ENCODE results near the gene TMEM263. TPM values are rescaled to one million over a fixed set of nuclear protein-coding genes. Genes with fewer than 3 reads are reported as not detected.
"Not testable (repeated sequence)": the region's sequence is repeated elsewhere in the genome, so short reads cannot be mapped to it uniquely, and the experiment has no call there.

Gene TMEM263
- 32.0 and 51.7 TPM in 2 replicates for total RNA-seq (2014; rRNA removed; shearing (Covaris generic))

GRCh38 chr12:106955377-106956047 is at the start of gene TMEM263:
TMEM263 (plus strand) TSS chr12:106955907; CDS start chr12:106967117, 11,210 bp downstream.
- DNase-seq (ENCODE audit: low spot score): peak; percentile 89
- in situ Hi-C loops (cut with HindIII; ENCODE audit: low sequenced_read_pairs): no loop called here

- in situ Hi-C loops (cut with HindIII; ENCODE audit: low sequenced_read_pairs): no loop called here
- no peak for DNase-seq (ENCODE audit: low spot score)
These were observed 49.0 kb upstream of the TMEM263 start for GRCh38 chr12:106906715-106907114.

GRCh38 chr12:106907411-106907810 is 48.3 kb upstream of the TMEM263 start:
- in situ Hi-C loops (cut with HindIII; ENCODE audit: low sequenced_read_pairs): no loop called here
- no peak for DNase-seq (ENCODE audit: low spot score)

DNA sequence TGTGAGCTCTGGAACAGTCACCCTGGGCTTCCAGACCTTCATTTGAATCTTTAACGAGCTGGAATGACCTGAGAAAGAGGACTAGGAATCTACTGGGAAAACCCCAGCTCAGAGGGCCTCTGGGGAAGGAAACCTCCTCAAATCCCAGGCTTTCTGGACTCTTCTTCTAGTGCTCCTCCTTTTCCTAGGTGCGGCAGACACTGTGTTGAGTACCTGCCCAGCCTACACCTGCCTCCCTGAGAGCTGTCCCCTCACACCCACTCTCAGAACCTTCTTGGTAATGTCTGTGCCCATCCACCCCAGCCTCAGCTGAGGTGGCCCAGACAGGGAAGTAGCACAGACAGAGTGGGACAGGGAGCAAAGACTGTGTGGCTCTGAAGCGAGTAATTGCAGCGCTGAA is 47.9 kb upstream of the TMEM263 start:
- DNase-seq (ENCODE audit: low spot score): no peak
- in situ Hi-C loops (cut with HindIII; ENCODE audit: low sequenced_read_pairs): no loop called here

GRCh38 chr12:106908561-106908960 is 47.1 kb upstream of the TMEM263 start:
- DNase-seq (ENCODE audit: low spot score): no peak
- in situ Hi-C loops (cut with HindIII; ENCODE audit: low sequenced_read_pairs): no loop called here

- no peak for DNase-seq (ENCODE audit: low spot score)
- in situ Hi-C loops (cut with HindIII; ENCODE audit: low sequenced_read_pairs): no loop called here
These were observed 45.5 kb upstream of the TMEM263 start for GRCh38 chr12:106910202-106910601.

DNA sequence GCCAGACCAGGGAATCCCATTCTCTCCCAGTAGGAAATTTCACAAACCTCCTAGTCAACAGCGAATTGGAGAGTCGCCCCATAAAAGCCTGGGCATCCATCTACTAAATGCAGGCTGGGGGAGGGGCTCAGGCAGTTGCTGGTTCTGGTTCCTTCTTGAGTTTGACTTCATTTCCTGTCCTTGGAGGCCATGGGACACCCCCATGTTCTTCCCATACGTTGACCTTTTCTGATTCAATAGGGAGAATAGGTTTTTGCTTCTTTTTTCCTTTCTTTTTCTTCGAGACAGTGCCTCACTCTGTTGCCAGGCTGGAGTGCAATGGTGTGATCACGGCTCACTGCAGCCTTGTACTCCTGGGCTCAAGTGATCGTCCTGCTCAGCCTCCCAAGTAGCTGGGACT is 44.1 kb upstream of the TMEM263 start:
- DNase-seq (ENCODE audit: low spot score): no peak
- in situ Hi-C loops (cut with HindIII; ENCODE audit: low sequenced_read_pairs): no loop called here

DNA sequence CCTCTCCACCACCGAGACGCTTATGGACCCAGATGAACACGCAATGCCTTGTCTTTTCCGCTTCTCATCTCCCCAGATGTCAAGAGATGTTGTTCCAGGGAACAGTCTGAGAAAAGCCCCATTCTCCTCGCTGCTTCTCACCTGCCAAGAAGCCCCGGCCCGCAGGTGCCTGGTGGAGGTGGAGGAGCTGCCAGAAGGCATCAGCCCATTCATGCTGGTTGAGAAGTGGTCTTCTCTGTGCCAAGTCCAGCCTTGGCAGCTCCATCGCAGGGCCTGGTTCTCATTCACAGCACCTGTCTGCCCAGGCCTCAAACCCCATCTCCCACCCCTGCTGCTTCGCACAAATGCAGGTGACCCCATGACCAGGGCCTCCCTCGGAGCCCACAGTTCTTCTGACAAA is 42.3 kb upstream of the TMEM263 start:
- in situ Hi-C loops (cut with HindIII; ENCODE audit: low sequenced_read_pairs): no loop called here
- DNase-seq (ENCODE audit: low spot score): no peak

DNA sequence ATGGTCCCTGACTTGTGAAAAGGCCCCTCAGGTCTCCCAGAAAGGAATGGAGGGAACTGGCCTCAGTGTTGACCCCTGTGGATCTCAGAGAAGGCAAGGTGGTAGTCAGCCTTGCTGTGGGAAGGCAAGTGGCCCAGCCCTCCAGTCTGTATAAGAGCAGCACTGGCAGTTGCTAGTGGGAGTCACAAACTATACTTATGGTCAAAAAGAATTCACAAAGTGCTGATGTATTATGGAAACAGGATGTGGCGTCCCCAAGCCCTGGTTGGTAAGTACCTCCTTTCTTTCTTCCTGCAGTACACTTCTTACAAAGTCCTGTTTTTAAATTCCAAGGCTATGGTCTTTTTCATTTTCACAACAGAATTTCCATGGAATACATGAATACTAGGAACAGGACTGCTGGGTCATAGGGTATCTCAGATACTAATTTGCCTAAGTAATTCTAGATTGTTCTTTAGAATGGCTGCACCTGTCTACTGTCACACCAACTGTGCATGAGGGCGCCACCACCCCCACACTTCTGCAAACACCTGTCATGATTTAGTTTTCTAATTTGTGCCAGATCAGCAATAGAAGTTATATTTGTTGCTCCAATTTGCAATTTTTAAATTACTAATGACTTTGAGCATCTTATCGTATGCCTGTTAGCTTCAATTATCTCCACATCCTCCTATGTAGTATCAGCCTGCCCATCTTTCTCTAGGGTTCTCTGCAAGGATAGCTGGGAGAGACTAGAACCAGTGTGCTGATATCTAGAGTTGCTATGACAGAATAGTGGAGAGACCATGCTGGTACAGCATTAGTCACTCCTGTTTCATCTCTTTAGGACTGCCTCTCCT is 40.7 kb upstream of the TMEM263 start:
- DNase-seq (ENCODE audit: low spot score): no peak
- in situ Hi-C loops (cut with HindIII; ENCODE audit: low sequenced_read_pairs): no loop called here

GRCh38 chr12:106915635-106916026 is 40.1 kb upstream of the TMEM263 start:
- no peak for DNase-seq (ENCODE audit: low spot score)
- in situ Hi-C loops (cut with HindIII; ENCODE audit: low sequenced_read_pairs): no loop called here

DNA sequence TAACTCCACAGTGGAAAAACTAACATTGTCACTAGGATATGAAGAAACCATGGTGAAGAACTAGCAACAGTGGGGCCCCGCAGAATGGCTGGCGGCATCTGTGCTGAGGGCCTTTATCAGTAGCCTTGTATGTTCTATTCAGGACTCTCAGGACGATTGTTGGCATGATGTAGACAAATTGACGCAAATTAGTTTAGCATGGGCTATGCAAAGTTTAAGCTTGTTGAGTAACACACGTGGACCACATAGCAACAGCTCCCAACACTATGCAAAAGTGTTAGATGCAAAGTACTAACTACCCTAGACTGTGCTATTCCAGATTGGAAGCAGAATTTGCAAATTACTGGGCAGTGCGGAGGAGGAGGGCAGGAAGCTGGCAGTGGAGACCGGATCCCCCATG is 38.2 kb upstream of the TMEM263 start:
- no peak for DNase-seq (ENCODE audit: low spot score)
- in situ Hi-C loops (cut with HindIII; ENCODE audit: low sequenced_read_pairs): no loop called here

DNA sequence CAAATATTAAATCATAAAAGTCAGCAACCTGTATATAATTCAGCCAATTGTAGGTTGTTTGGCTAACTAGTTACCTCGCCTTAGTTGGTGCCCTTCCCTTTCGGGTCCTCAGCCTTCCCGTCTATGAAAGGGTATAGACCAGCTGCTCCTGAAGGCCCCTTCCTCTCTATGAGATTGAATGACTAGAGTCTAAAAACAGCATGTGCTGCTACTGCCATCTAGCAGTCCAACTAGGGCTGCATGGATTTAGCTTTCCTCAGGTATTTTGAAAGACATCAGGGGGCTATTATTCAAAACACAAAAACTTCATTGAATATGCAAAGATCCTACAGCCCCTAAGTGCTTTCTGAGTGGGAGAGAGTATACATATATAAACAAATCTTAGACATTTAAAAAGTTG is 37.0 kb upstream of the TMEM263 start:
- in situ Hi-C loops (cut with HindIII; ENCODE audit: low sequenced_read_pairs): no loop called here

GRCh38 chr12:106919910-106920544 is 35.7 kb upstream of the TMEM263 start:
- peak; percentile 69 for DNase-seq (ENCODE audit: low spot score)
- in situ Hi-C loops (cut with HindIII; ENCODE audit: low sequenced_read_pairs): no loop called here

More for the DNA sequence above, 37.0 kb upstream of the TMEM263 start:
- DNase-seq (ENCODE audit: low spot score): peak; percentile 40

- in situ Hi-C loops (cut with HindIII; ENCODE audit: low sequenced_read_pairs): not testable (repeated sequence)
These were observed 33.7 kb upstream of the TMEM263 start for GRCh38 chr12:106921976-106922375.

DNA sequence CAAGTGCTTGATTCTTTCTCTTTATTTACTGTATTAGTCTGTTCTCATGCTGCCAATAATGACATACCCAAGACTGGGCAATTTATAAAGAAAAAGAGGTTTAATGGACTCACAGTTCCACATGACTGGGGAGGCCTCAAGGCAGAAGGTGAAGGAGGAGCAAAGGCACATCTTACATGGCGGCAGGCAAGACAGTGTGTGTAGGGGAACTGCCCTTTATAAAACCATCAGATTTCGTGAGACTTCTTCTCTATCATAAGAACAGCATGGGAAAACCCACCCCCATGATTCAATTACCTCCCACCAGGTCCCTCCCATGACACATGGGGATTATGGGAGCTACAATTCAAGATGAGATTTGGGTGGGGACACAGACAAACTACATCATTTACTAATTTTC is 32.1 kb upstream of the TMEM263 start:
- DNase-seq (ENCODE audit: low spot score); in situ Hi-C loops (cut with HindIII; ENCODE audit: low sequenced_read_pairs): not testable (repeated sequence)

More at GRCh38 chr12:106921976-106922375, 33.7 kb upstream of the TMEM263 start:
- DNase-seq (ENCODE audit: low spot score): not testable (repeated sequence)

DNA sequence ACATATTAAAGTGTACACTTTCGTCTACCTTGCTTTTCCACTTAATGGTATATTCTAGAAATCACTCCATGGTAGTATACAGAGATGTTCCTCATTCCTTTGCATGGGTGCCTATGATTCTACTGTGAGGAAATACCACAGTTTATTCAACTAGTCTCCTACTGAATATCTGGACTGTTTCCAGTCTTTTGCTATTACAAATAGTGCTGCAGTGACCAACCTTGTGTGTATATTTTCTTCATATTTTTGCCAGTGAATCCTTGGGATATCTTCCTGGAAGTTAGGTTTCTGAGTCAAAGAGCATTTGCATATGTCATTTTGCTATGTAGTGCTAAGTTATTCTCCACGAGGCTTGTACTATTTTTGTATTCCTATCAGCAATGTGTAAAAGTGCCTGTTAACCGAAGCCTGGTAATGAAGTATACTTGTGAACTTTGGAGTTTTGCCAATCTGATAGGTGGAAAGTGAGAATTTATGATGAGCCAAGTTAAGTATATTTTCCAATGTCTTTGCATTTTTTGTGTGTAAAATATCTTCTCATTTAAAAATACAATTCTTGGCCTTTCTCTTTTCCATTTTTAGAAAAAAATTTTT is 31.3 kb upstream of the TMEM263 start:
- no peak for DNase-seq (ENCODE audit: low spot score)
- in situ Hi-C loops (cut with HindIII; ENCODE audit: low sequenced_read_pairs): no loop called here

DNA sequence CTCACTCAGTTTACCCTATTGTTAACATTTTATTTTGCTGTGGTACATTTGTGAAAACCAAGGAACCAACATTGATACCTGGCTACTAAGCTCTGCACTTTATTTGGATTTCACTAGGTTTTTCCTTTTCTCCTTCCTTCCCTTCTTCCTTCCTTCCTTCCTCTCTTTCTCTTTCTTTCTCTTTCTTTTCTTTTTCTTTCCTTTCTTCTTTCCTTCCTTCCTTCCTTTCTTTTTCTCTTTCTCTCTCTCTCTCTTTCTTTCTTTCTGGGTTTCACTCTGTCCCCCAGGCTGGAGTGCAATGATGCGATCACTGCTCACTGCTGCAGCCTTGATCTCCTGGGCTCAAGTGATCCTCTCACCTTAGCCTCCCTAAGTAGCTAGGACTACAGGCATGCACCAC is 29.1 kb upstream of the TMEM263 start:
- in situ Hi-C loops (cut with HindIII; ENCODE audit: low sequenced_read_pairs): no loop called here

DNA sequence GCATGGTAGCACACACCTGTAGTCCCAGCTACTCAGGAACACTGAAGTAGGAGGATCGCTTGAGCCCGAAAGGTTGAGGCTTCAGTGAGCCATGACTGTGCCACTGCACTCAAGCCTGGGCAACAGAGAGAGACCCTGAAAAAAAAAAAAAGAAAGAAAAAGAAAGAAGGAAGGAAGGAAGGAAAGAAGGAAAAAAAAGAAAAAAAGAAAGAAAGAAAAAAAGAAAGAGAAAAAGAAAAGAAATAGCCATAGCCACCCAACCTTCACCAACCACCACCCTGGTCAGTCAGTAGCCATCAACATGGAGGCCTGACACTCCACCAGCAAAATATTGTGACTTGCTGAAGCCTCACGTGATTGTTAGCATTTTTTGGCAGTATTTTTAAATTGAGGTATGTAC is 21.4 kb upstream of the TMEM263 start:
- in situ Hi-C loops (cut with HindIII; ENCODE audit: low sequenced_read_pairs): no loop called here
- DNase-seq (ENCODE audit: low spot score): no peak

More for the DNA sequence above, 29.1 kb upstream of the TMEM263 start:
- no peak for DNase-seq (ENCODE audit: low spot score)

DNA sequence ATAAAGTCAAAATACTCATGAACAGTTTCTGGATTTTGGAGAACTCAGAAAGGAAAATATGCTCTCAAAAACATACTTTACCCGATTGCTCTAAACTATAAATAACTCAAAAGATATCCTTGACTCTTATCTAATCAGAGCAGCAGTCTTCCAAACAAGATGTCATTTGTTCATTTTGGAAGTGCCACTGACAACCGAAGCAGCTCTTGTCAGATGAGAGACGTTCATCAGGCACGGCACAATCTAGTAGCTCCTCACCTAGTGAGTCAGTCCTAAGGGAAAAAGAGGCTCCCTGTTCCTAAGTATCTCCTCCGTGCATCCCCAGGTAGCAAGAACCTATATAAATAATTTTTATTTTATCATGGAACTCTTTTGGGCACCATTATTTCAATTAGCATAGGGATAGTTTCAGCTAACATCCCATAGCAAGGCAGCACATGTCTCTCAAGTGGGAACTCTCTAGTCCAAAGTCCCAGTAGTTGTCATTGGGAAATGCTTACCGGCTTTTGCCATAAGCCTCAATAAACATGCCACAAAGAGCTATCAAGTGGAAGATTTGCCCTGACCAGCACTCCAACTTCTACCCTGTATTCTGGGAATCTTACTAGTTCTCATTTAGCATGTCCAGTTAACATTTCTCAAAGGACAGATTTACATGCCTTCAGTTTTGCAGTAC is 14.1 kb upstream of the TMEM263 start:
- no peak for DNase-seq (ENCODE audit: low spot score)
- in situ Hi-C loops (cut with HindIII; ENCODE audit: low sequenced_read_pairs): no loop called here
